ENCODE results near the gene SLC35D1.

GRCh38 chr1:67085326-67085725 lies 31.4 kb upstream of the SLC35D1 start:
- TF ChIP-seq EP300 (IDR thresholded peaks at IDR 0.05; ENCODE audit: borderline replicate concordance in 1 of 2, low read depth in 1 of 2, low read length in 1 of 2) (no peak), CTCF (IDR thresholded peaks at IDR 0.05) (no peak), MEF2A (IDR thresholded peaks at IDR 0.05; ENCODE audit: borderline replicate concordance, low read depth) (no peak), MAX (IDR thresholded peaks at IDR 0.05; ENCODE audit: low read depth) (no peak), TAF1 (IDR thresholded peaks at IDR 0.05; ENCODE audit: borderline replicate concordance, low read depth, low read length) (no peak), RAD21 (IDR thresholded peaks at IDR 0.05; ENCODE audit: low read length) (no peak), TEAD4 (IDR thresholded peaks at IDR 0.05; ENCODE audit: borderline replicate concordance, insufficient read depth) (no peak), YY1 (IDR thresholded peaks at IDR 0.05; ENCODE audit: low read depth) (no peak), POLR2AphosphoS5 (IDR thresholded peaks at IDR 0.05; ENCODE audit: low read depth, low read length) (no peak), RCOR1 (IDR thresholded peaks at IDR 0.05; ENCODE audit: low read length) (no peak), GATA2 (CRISPR knock-in tag; IDR thresholded peaks at IDR 0.05) (no peak)
